ENCODE results near the gene SMC1B. TPM values are rescaled to one million over a fixed set of nuclear protein-coding genes. Genes with fewer than 3 reads are reported as not detected.

SMC1B gene
- total RNA-seq, 4 donors from 2014 or later, result not detected

DNA sequence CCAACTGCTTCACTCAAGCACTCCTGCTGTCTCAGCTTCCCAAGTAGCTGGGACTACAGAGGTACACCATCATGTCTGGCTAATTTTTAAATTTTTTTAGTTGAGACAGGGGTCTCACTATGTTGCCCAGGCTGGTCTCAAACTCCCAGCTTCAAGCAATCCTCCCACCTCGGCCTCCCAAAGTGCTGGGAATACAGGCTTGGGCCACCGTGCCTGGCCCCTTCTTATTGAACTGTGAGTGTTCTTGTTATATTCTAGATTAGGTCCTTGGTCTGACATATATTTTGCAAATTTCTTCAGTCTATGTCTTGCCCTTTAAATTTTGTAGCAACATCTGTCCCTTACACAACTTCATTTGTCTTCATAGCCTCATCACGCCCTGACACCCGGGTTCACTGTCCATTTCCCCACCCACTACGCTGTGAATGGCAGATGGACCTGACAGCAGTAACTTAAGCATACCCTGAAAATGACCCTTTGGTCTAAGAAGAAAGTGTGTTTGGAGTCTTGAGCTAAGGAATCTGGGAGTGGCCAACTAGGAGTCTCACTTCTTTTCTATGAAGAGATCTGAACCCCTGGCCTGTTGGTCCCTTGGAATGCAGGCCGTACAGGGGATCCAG, 107.8 kb downstream of the SMC1B start:
- 60 to 81% methylated on average over 5 to 6 of the region's 6 CpGs for whole genome bisulfite sequencing, 2 donors (ENCODE audit: low coverage in 1 of 2)
- TF ChIP-seq POLR2AphosphoS5 (IDR thresholded peaks at IDR 0.05) (no peak), EP300 (IDR thresholded peaks at IDR 0.05) (no peak), POLR2A (IDR thresholded peaks at IDR 0.05) (no peak)
- TF ChIP-seq, protein P1, sequence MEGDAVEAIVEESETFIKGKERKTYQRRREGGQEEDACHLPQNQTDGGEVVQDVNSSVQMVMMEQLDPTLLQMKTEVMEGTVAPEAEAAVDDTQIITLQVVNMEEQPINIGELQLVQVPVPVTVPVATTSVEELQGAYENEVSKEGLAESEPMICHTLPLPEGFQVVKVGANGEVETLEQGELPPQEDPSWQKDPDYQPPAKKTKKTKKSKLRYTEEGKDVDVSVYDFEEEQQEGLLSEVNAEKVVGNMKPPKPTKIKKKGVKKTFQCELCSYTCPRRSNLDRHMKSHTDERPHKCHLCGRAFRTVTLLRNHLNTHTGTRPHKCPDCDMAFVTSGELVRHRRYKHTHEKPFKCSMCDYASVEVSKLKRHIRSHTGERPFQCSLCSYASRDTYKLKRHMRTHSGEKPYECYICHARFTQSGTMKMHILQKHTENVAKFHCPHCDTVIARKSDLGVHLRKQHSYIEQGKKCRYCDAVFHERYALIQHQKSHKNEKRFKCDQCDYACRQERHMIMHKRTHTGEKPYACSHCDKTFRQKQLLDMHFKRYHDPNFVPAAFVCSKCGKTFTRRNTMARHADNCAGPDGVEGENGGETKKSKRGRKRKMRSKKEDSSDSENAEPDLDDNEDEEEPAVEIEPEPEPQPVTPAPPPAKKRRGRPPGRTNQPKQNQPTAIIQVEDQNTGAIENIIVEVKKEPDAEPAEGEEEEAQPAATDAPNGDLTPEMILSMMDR (IDR thresholded peaks at IDR 0.05), result no peak

DNA sequence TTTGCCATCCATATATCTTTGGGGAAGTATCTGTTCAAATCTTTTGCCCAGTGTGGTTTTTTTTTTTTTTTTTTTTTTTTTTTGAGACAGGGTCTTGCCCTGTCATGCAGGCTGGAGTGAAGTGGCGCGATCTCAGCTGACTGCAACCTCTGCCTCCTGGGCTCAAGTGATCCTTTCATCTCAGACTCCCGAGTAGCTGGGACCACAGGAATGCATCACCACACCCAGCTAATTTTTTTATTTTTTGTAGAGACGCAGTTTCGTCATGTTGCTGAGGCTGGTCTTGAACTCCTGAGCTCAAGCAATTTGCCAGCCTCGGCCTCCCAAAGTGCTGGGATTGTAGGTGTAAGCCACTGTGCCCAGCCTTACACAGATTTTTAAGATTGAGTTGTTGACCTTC, 108.4 kb downstream of the SMC1B start:
- ATAC-seq, result no peak
- H3K27ac ChIP-seq, result no peak overlapping the region
- H3K36me3 ChIP-seq, result no peaks in the 10 kb centered on the region
- no peaks in the 10 kb centered on the region for H3K9me3 ChIP-seq
- H3K27me3 ChIP-seq, result no peaks in the 10 kb centered on the region
- H3K4me1 ChIP-seq, result peaks cover 0 to 8% (median 0%) of the 10 kb centered on the region in 3 donors
- 80 to 87% methylated on average over 4 to 5 of the region's 6 CpGs for WGBS, 2 donors (ENCODE audit: low coverage in 1 of 2)
- no peak overlapping the region for H3K4me3 ChIP-seq
- TF ChIP-seq POLR2AphosphoS5 (IDR thresholded peaks at IDR 0.05) (no peak), POLR2A (IDR thresholded peaks at IDR 0.05) (no peak), EP300 (IDR thresholded peaks at IDR 0.05) (no peak)

More for the DNA sequence above, 107.8 kb downstream of the SMC1B start:
- Histone ChIP-seq H3K4me1 (peaks cover 0 to 12% (median 0%) of the 10 kb centered on the region in 3 donors), H3K4me3 (no peak overlapping the region), H3K27me3 (no peaks in the 10 kb centered on the region), H3K27ac (no peak overlapping the region), H3K36me3 (no peaks in the 10 kb centered on the region), H3K9me3 (no peaks in the 10 kb centered on the region)
- ATAC-seq, result no peak

DNA sequence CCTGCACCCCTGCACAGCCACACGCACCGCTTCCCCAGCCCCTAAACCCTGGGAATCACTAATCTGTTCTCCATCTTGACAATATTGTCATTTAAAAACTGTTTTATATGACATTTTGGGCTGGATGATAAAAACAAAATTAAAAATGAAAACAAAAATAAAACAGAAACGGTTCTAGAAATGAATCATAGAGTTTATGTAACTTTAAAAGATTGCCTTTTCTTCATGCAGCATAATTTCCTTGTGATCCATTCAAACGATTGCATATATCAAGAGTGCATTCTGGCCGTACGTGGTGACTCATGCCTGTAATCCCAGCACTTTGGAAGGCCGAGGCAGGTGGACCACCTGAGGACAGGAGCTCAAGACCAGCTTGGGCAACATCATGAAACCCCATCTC, 110.2 kb downstream of the SMC1B start:
- H3K27ac ChIP-seq, result no peak overlapping the region
- H3K9me3 ChIP-seq, result no peaks in the 10 kb centered on the region
- H3K36me3 ChIP-seq, result no peaks in the 10 kb centered on the region
- H3K27me3 ChIP-seq, result no peaks in the 10 kb centered on the region
- TF ChIP-seq, protein P1 (IDR thresholded peaks at IDR 0.05), result no peak
- TF ChIP-seq POLR2AphosphoS5 (IDR thresholded peaks at IDR 0.05) (no peak), POLR2A (IDR thresholded peaks at IDR 0.05) (no peak), EP300 (IDR thresholded peaks at IDR 0.05) (no peak)
- no peak overlapping the region for H3K4me3 ChIP-seq
- no peaks in the 10 kb centered on the region for H3K4me1 ChIP-seq
- ATAC-seq, result no peak
- WGBS, 2 donors (ENCODE audit: low coverage in 1 of 2), result 74 to 81% methylated on average over 4 to 6 of the region's 7 CpGs

DNA sequence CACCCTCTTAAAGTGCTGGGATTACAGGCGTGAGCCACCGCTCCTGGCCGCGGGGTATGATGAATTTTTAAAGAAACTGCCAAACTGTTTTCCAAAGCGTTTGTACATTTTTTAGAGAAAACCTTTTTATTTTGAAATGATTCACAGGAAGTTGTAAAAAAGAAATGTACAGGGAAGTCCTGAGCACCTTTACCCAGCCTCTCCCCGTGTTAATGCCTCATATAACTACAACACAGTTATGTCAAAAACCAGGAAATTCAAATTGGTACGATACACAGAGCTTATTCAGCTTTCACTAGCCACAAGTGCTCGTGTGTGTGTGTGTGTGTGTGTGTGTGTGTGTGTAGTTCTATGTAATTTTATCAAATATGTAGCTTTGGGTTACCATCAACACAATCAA, 110.6 kb downstream of the SMC1B start:
- no peaks in the 10 kb centered on the region for H3K9me3 ChIP-seq
- WGBS, 2 donors (ENCODE audit: low coverage in 1 of 2), result 61 to 67% methylated on average over 4 to 8 of the region's 8 CpGs
- TF ChIP-seq POLR2AphosphoS5 (IDR thresholded peaks at IDR 0.05), result no peak
- TF ChIP-seq POLR2A (IDR thresholded peaks at IDR 0.05), result no peak
- TF ChIP-seq EP300 (IDR thresholded peaks at IDR 0.05), result no peak
- TF ChIP-seq, protein P1 (IDR thresholded peaks at IDR 0.05), result no peak

DNA sequence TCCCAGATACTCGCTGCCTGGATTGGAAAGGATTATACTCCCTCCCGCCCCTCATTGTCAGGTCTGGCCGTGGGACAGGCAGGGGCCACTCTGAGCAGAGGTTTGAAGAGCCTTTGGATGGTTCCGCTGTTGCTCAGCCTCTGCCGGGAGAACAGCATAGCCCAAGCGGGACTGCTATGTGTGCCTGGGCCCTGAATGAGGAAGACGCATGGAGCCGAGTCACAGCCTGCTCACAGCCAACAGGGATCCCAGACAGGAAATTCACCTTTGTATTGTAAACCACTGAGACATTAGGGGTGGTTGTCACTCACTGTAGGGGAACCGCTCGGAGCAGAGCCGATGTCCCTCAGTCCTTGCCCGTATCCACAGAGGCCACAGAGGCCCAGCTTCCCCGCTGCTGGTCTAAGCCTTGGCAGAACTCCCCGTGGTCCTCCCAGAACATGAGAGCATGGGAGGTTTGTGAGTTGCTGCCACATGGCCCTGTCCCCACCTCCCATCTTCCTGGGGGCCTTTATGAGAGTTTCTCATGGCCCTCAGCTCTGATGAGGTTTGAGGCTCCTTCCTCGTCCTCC, 114.4 kb downstream of the SMC1B start:
- no peak for TF ChIP-seq EP300 (IDR thresholded peaks at IDR 0.05)
- no peak for TF ChIP-seq POLR2AphosphoS5 (IDR thresholded peaks at IDR 0.05)
- TF ChIP-seq POLR2A (IDR thresholded peaks at IDR 0.05), result no peak
- TF ChIP-seq, protein P1 (IDR thresholded peaks at IDR 0.05), result no peak
- H3K27me3 ChIP-seq, result no peaks in the 10 kb centered on the region
- no peaks in the 10 kb centered on the region for H3K4me1 ChIP-seq
- WGBS, 2 donors (ENCODE audit: low coverage in 1 of 2), result 82 to 100% methylated on average over 2 to 3 of the region's 15 CpGs
- no peak overlapping the region for H3K27ac ChIP-seq
- ATAC-seq, result no peak
- H3K9me3 ChIP-seq, result no peaks in the 10 kb centered on the region
- no peaks in the 10 kb centered on the region for H3K36me3 ChIP-seq
- no peak overlapping the region for H3K4me3 ChIP-seq

More for the DNA sequence above, 110.6 kb downstream of the SMC1B start:
- H3K27ac ChIP-seq, result no peak overlapping the region
- no peak overlapping the region for H3K4me3 ChIP-seq
- no peak for ATAC-seq
- no peaks in the 10 kb centered on the region for H3K4me1 ChIP-seq
- H3K36me3 ChIP-seq, result no peaks in the 10 kb centered on the region
- H3K27me3 ChIP-seq, result no peaks in the 10 kb centered on the region

Data from gastroesophageal sphincter (tissue), 4 donors.